OCI-LY7 (cell line): Measurements from ENCODE around the gene JUN. TPM values are rescaled to one million over a fixed set of nuclear protein-coding genes. Genes with fewer than 3 reads are reported as not detected.

Source experiments
- BruUV-seq: library from RNA; stranded (reverse); fragments of 400-500 nt; replicated peaks from 2 replicates; lab custom pipeline; 2021; lab: Mats Ljungman, UMichigan
- CTCF ChIA-PET: fragments of 300-600 bp; sonication (Branson Sonifier 250); formaldehyde crosslinking; loops from one replicate; lab custom pipeline; 2022; ENCODE audit warnings: antibody characterized with exemption; ENCODE audit not compliant: unreplicated experiment; lab: Charles Lee
- POLR2A ChIA-PET: fragments of 300-600 bp; sonication (Branson Sonifier 250); formaldehyde crosslinking; loops from one replicate; lab custom pipeline; 2022; ENCODE audit warnings: antibody characterized with exemption; lab: Charles Lee
- DNase-seq: peaks from one replicate; pipeline ENCODE4 v3.0.0-alpha.2; 2015; ENCODE audit warnings: low spot score
- H2AFZ ChIP-seq: fragments of 200-600 bp; sonication (generic), shearing (Covaris generic); 2 replicates; pipeline ENCODE4 v1.6.1; 2014; ENCODE audit warnings: mild to moderate bottlenecking, antibody characterized with exemption, low read length, moderate library complexity
- H3K27ac ChIP-seq: fragments of 200-600 bp; sonication (generic); 2 replicates; pipeline ENCODE4 v1.5.1; 2014; ENCODE audit warnings: mixed run types, low read depth, mild to moderate bottlenecking, moderate library complexity, low read length, inconsistent platforms; ENCODE audit not compliant: poor library complexity, severe bottlenecking
- H3K36me3 ChIP-seq: fragments of 200-600 bp; sonication (generic); 2 replicates; pipeline ENCODE4 v1.6.1; 2014; ENCODE audit warnings: mild to moderate bottlenecking, antibody characterized with exemption, low read length, moderate library complexity, mixed read lengths; ENCODE audit not compliant: insufficient read depth
- H3K4me1 ChIP-seq: fragments of 200-600 bp; sonication (generic); 2 replicates; pipeline ENCODE4 v1.5.1; 2014; ENCODE audit warnings: mild to moderate bottlenecking, low read length; ENCODE audit not compliant: insufficient read depth, poor library complexity, severe bottlenecking
- H3K4me2 ChIP-seq: fragments of 200-600 bp; sonication (generic); 2 replicates; pipeline ENCODE4 v1.6.1; 2014; ENCODE audit warnings: mild to moderate bottlenecking, low read length
- H3K4me3 ChIP-seq: fragments of 200-600 bp; sonication (generic); 2 replicates; pipeline ENCODE4 v1.5.1; 2014; ENCODE audit warnings: mild to moderate bottlenecking, low read depth, low read length; ENCODE audit not compliant: poor library complexity, severe bottlenecking
- H3K79me2 ChIP-seq: fragments of 200-600 bp; sonication (generic); 2 replicates; pipeline ENCODE4 v1.6.1; 2016; ENCODE audit warnings: low read depth, mild to moderate bottlenecking, low read length, moderate library complexity, mixed read lengths; ENCODE audit not compliant: insufficient read depth
- H3K9me2 ChIP-seq: fragments of 200-600 bp; sonication (generic); 2 replicates; pipeline ENCODE4 v1.6.1; 2016; ENCODE audit warnings: mild to moderate bottlenecking, low read length, mixed read lengths; ENCODE audit not compliant: insufficient read depth
- H3K9me3 ChIP-seq: fragments of 200-600 bp; sonication (generic); 2 replicates; pipeline ENCODE4 v1.6.1; 2014; ENCODE audit warnings: mild to moderate bottlenecking, mixed run types, low read length, mixed read lengths
- H4K20me1 ChIP-seq: fragments of 200-600 bp; sonication (generic); 2 replicates; pipeline ENCODE4 v1.6.1; 2014; ENCODE audit warnings: mild to moderate bottlenecking, antibody characterized with exemption, low read length, moderate library complexity, mixed read lengths; ENCODE audit not compliant: insufficient read depth
- CTCF ChIP-seq: fragments of 200-600 bp; sonication (generic); conservative IDR thresholded peaks from 2 replicates; pipeline ENCODE4 v1.5.1; 2014; ENCODE audit warnings: mild to moderate bottlenecking, antibody characterized with exemption, low read length, moderate library complexity, mixed read lengths
- EZH2phosphoT487 ChIP-seq: fragments of 200-600 bp; sonication (generic); IDR thresholded peaks from 2 replicates; pipeline ENCODE4 v1.6.1; 2018; ENCODE audit warnings: low read depth, borderline replicate concordance, mild to moderate bottlenecking, mixed run types, antibody characterized with exemption, low read length, moderate library complexity, mixed read lengths
- intact Hi-C: fragments of 100-400 bp; cut with micrococcal nuclease; formaldehyde crosslinking; loops from one replicate; pipeline ENCODE4 v1.10.0; 2022; ENCODE audit not compliant: unreplicated experiment
- total RNA-seq, 2 experiments: library from RNA; depleted of rRNA in 1 of 2; stranded (reverse); fragments of >200 nt in 1 of 2; shearing (Covaris generic) in 1 of 2; gene quantifications; 2 replicates each; pipeline ENCODE4 v1.2.3, GENCODE V29; 2014 to 2022

Gene JUN
- total RNA-seq, 2 experiments from 2014 or later: 4.2 to 7.7 TPM

GRCh38 chr1:58792846-58793245 is 9.0 kb upstream of the JUN start:
- Histone ChIP-seq H4K20me1 (no peaks in the 10 kb centered on the region), H3K4me1 (no peaks in the 10 kb centered on the region), H3K4me3 (no peak overlapping the region), H3K79me2 (no peaks in the 10 kb centered on the region), H2AFZ (no peak overlapping the region), H3K4me2 (no peak overlapping the region), H3K9me3 (no peaks in the 10 kb centered on the region), H3K27ac (no peak overlapping the region), H3K9me2 (no peaks in the 10 kb centered on the region), H3K36me3 (no peaks in the 10 kb centered on the region)
- intact Hi-C loops: no loop called here
- no peak for TF ChIP-seq EZH2phosphoT487
- no peak for TF ChIP-seq CTCF
- no peak for DNase-seq
- no TSS peak for BruUV-seq
- CTCF ChIA-PET: no interaction called here
- POLR2A ChIA-PET: interaction anchor here (0.6 kb wide), 1 partner anchor 472 kb away, joined by 3 read pairs; no protein-coding TSS in a partner anchor

GRCh38 chr1:58791106-58791505 is 7.3 kb upstream of the JUN start:
- CTCF ChIA-PET: no interaction called here
- H3K79me2 ChIP-seq: no peaks in the 10 kb centered on the region
- BruUV-seq: no TSS peak
- POLR2A ChIA-PET: interaction anchor here (0.6 to 0.7 kb wide), 2 partner anchors 173 to 204 kb away, joined by 3 to 5 read pairs; no protein-coding TSS in a partner anchor
- H3K9me3 ChIP-seq: no peaks in the 10 kb centered on the region
- H3K4me1 ChIP-seq: no peaks in the 10 kb centered on the region
- H3K9me2 ChIP-seq: no peaks in the 10 kb centered on the region
- no peak overlapping the region for H3K4me3 ChIP-seq
- H4K20me1 ChIP-seq: no peaks in the 10 kb centered on the region
- intact Hi-C loops: no loop called here
- H3K4me2 ChIP-seq: no peak overlapping the region
- no peaks in the 10 kb centered on the region for H3K36me3 ChIP-seq
- H2AFZ ChIP-seq: no peak overlapping the region
- TF ChIP-seq EZH2phosphoT487: no peak
- no peak for TF ChIP-seq CTCF
- no peak for DNase-seq
- no peak overlapping the region for H3K27ac ChIP-seq

GRCh38 chr1:58789996-58790660 is 6.3 kb upstream of the JUN start:
- BruUV-seq: no TSS peak
- no peak overlapping the region for H3K4me2 ChIP-seq
- H3K9me3 ChIP-seq: no peaks in the 10 kb centered on the region
- H3K79me2 ChIP-seq: no peaks in the 10 kb centered on the region
- H3K4me3 ChIP-seq: no peak overlapping the region
- H3K36me3 ChIP-seq: no peaks in the 10 kb centered on the region
- TF ChIP-seq EZH2phosphoT487 (no peak), CTCF (no peak)
- no peaks in the 10 kb centered on the region for H4K20me1 ChIP-seq
- CTCF ChIA-PET: no interaction called here
- intact Hi-C loops: loop anchor here (10.0 kb wide), 1 partner anchor 505 kb away; the partner anchor contains the start of gene FGGY
- H3K4me1 ChIP-seq: peaks cover 7% of the 10 kb centered on the region
- POLR2A ChIA-PET: interaction anchor here (0.6 to 0.7 kb wide), 2 partner anchors 52 to 174 kb away, joined by 4 to 5 read pairs; no protein-coding TSS in a partner anchor
- no peak for DNase-seq
- H2AFZ ChIP-seq: no peak overlapping the region
- no peak overlapping the region for H3K27ac ChIP-seq
- no peaks in the 10 kb centered on the region for H3K9me2 ChIP-seq
